Testis (tissue), 3 donors: ENCODE results near the gene PSMD2. TPM values are rescaled to one million over a fixed set of nuclear protein-coding genes. Genes with fewer than 3 reads are reported as not detected.

ENCODE experiments used
- DNase-seq: peaks from one replicate; pipeline ENCODE4 v3.0.0-alpha.2; 2019
- H3K27ac ChIP-seq, 2 donors: fragments of 200-600 bp; sonication (generic); one replicate each; pipeline ENCODE4 v1.5.1; 2019
- H3K27me3 ChIP-seq: fragments of 200-600 bp; sonication (generic); one replicate; pipeline ENCODE4 v1.5.1; 2019
- H3K36me3 ChIP-seq: fragments of 200-600 bp; sonication (generic); one replicate; pipeline ENCODE4 v1.5.1; 2017; ENCODE audit warnings: low read depth; ENCODE audit errors: missing control alignments
- H3K4me1 ChIP-seq: fragments of 200-600 bp; sonication (generic); one replicate; pipeline ENCODE4 v1.5.1; 2019
- H3K4me3 ChIP-seq, 2 donors: fragments of 200-600 bp; sonication (generic); one replicate each; pipeline ENCODE4 v1.5.1; 2017 to 2019
- H3K9me3 ChIP-seq: fragments of 200-600 bp; sonication (generic); one replicate; pipeline ENCODE4 v1.5.1; 2017
- POLR2A ChIP-seq: fragments of 450-650 bp; IDR thresholded peaks from one replicate; pipeline ENCODE4 v1.6.1; 2017; ENCODE audit warnings: antibody characterized with exemption, mild to moderate bottlenecking, moderate library complexity
- WGBS, 2 donors: methylation state at CpG; one replicate each; pipeline ENCODE4 v1.1.5; 2018; 5-methylcytosine and 5-hydroxymethylcytosine counted together
- intact Hi-C: fragments of 100-400 bp; cut with DNase I; formaldehyde crosslinking; loops from one replicate; pipeline ENCODE4 v1.15.1; 2023; ENCODE audit warnings: low total_unique reads
- polyA plus RNA-seq: library from polyadenylated mRNA; stranded (reverse); fragments of 350-450 nt; fragmentation: Illumina TruSeq; extraction: RNeasy Lipid Tissue Mini Kit (QIAGEN cat#74804); gene quantifications from one replicate; pipeline ENCODE4 v1.2.3, GENCODE V29; 2014; ENCODE audit warnings: low read depth, low replicate concordance; ENCODE audit not compliant: insufficient read depth
- total RNA-seq, 2 donors: library from RNA; depleted of rRNA; stranded (reverse); fragments of >200 nt; gene quantifications; one replicate each; pipeline ENCODE4 v1.2.3, GENCODE V29; 2016
- TF ChIP-seq, protein P1 (sequence below), 3 experiments: fragments of 450-650 bp in 2 of 3; fragments of 200-600 bp in 1 of 3; sonication (generic) in 1 of 3; IDR thresholded peaks; one replicate each; pipeline ENCODE4 v1.5.1; 2016 to 2019; ENCODE audit warnings: antibody characterized with exemption in 3 of 3, mild to moderate bottlenecking in 2 of 3, moderate library complexity in 1 of 3

The PSMD2 gene
- total and polyA plus RNA-seq, 3 donors from 2014 or later, result 289 to 379 (median 339) TPM

GRCh38 chr3:184317201-184317600, 18.2 kb downstream of the PSMD2 start:
- intact Hi-C loops, result loop anchor here (10.0 kb wide), 1 partner anchor 48 kb away; the partner anchor contains the start of genes CLCN2 and POLR2H
- no peak for DNase-seq
- H3K4me3 ChIP-seq, result no peak overlapping the region
- peaks cover 54% of the 10 kb centered on the region for H3K4me1 ChIP-seq
- no peaks in the 10 kb centered on the region for H3K27me3 ChIP-seq
- TF ChIP-seq, protein P1, sequence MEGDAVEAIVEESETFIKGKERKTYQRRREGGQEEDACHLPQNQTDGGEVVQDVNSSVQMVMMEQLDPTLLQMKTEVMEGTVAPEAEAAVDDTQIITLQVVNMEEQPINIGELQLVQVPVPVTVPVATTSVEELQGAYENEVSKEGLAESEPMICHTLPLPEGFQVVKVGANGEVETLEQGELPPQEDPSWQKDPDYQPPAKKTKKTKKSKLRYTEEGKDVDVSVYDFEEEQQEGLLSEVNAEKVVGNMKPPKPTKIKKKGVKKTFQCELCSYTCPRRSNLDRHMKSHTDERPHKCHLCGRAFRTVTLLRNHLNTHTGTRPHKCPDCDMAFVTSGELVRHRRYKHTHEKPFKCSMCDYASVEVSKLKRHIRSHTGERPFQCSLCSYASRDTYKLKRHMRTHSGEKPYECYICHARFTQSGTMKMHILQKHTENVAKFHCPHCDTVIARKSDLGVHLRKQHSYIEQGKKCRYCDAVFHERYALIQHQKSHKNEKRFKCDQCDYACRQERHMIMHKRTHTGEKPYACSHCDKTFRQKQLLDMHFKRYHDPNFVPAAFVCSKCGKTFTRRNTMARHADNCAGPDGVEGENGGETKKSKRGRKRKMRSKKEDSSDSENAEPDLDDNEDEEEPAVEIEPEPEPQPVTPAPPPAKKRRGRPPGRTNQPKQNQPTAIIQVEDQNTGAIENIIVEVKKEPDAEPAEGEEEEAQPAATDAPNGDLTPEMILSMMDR (IDR thresholded peaks at IDR 0.05), result no peak
- TF ChIP-seq POLR2A, result no peak
- H3K36me3 ChIP-seq, result no peaks in the 10 kb centered on the region
- 66% methylated on average over 5 of the region's 5 CpGs for WGBS, 2 donors
- no peak overlapping the region for H3K27ac ChIP-seq
- no peaks in the 10 kb centered on the region for H3K9me3 ChIP-seq

GRCh38 chr3:184320104-184320445, 21.0 kb downstream of the PSMD2 start:
- Histone ChIP-seq H3K9me3 (no peaks in the 10 kb centered on the region), H3K36me3 (no peaks in the 10 kb centered on the region), H3K4me1 (peaks cover 58% of the 10 kb centered on the region), H3K4me3 (peak overlapping the region in 1 of 2 donors; percentile 12), H3K27ac (peak overlapping the region; percentile 89 to 91), H3K27me3 (no peaks in the 10 kb centered on the region)
- 34% methylated on average over 4 of the region's 4 CpGs; no CpG with 5 or more reads in 1 of the 2 donors for WGBS, 2 donors
- intact Hi-C loops, result no loop called here
- DNase-seq, result peak; percentile 98
- TF ChIP-seq, protein P1 (IDR thresholded peaks at IDR 0.05), result no peak
- no peak for TF ChIP-seq POLR2A

DNA sequence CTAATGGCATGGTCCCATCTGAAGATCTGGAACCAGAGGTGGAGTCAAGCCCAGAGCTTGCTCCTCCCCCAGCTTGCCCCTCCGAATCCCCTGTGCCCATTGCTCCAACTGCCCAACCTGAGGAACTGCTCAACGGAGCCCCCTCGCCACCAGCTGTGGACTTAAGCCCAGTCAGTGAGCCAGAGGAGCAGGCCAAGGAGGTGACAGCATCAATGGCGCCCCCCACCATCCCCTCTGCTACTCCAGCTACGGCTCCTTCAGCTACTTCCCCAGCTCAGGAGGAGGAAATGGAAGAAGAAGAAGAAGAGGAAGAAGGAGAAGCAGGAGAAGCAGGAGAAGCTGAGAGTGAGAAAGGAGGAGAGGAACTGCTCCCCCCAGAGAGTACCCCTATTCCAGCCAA, 22.6 kb downstream of the PSMD2 start:
- no peak for DNase-seq
- Histone ChIP-seq H3K27ac (peak overlapping the region; percentile 17 to 19), H3K9me3 (no peaks in the 10 kb centered on the region), H3K27me3 (no peaks in the 10 kb centered on the region), H3K4me1 (peaks cover 47% of the 10 kb centered on the region), H3K36me3 (peaks cover 4% of the 10 kb centered on the region), H3K4me3 (no peak overlapping the region)
- intact Hi-C loops, result no loop called here
- TF ChIP-seq, protein P1 (IDR thresholded peaks at IDR 0.05), result no peak
- no peak for TF ChIP-seq POLR2A
- 75 to 81% methylated on average over 5 of the region's 5 CpGs for WGBS, 2 donors

DNA sequence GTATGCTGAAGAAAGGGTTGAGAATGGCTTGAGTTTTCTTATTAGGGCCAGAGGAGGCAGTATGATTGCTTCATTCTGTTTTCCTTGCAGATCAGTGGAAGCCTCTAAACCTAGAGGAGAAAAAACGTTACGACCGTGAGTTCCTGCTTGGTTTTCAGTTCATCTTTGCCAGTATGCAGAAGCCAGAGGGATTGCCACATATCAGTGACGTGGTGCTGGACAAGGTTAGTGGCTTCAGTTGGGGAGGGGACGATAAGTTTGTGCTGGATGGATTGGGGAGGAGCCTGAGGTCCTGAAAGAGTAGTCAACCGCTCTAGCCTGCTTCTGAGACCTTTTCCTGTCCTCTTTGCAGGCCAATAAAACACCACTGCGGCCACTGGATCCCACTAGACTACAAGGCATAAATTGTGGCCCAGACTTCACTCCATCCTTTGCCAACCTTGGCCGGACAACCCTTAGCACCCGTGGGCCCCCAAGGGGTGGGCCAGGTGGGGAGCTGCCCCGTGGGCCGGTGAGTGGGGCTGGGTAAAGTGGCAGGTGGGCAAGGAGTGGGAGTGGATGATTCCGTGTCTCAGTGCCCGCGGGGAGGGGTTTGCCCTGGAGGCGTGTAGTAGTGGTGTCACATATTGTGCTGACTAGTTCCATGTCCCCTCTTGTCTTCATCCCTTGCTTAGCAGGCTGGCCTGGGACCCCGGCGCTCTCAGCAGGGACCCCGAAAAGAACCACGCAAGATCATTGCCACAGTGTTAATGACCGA, 23.9 kb downstream of the PSMD2 start:
- Histone ChIP-seq H3K36me3 (peaks cover 4% of the 10 kb centered on the region), H3K9me3 (no peaks in the 10 kb centered on the region), H3K4me1 (peaks cover 42% of the 10 kb centered on the region), H3K4me3 (no peak overlapping the region), H3K27ac (peak overlapping the region in 1 of 2 donors; percentile 2), H3K27me3 (no peaks in the 10 kb centered on the region)
- intact Hi-C loops, result no loop called here
- no peak for DNase-seq
- no peak for TF ChIP-seq POLR2A
- TF ChIP-seq, protein P1 (IDR thresholded peaks at IDR 0.05), result no peak
- 82 to 86% methylated on average over 14 to 20 of the region's 20 CpGs for WGBS, 2 donors

GRCh38 chr3:184323696-184324095, 24.7 kb downstream of the PSMD2 start:
- Histone ChIP-seq H3K4me1 (peaks cover 36% of the 10 kb centered on the region), H3K36me3 (peaks cover 4% of the 10 kb centered on the region), H3K27me3 (no peaks in the 10 kb centered on the region), H3K9me3 (no peaks in the 10 kb centered on the region), H3K4me3 (no peak overlapping the region), H3K27ac (peak overlapping the region in 1 of 2 donors; percentile 2)
- TF ChIP-seq, protein P1 (IDR thresholded peaks at IDR 0.05), result no peak
- no peak for TF ChIP-seq POLR2A
- intact Hi-C loops, result no loop called here
- peak; percentile 49 for DNase-seq
- WGBS, 2 donors, result 75 to 76% methylated on average over 8 of the region's 8 CpGs
